ENCODE results near the gene FUOM. TPM values are rescaled to one million over a fixed set of nuclear protein-coding genes. Genes with fewer than 3 reads are reported as not detected.
A peak's percentile ranks its signal among the peaks of the same experiment; 100 is the strongest.

Gene FUOM
- total RNA-seq, 2 donors from 2014 or later: 13.1 to 26.1 TPM

DNA sequence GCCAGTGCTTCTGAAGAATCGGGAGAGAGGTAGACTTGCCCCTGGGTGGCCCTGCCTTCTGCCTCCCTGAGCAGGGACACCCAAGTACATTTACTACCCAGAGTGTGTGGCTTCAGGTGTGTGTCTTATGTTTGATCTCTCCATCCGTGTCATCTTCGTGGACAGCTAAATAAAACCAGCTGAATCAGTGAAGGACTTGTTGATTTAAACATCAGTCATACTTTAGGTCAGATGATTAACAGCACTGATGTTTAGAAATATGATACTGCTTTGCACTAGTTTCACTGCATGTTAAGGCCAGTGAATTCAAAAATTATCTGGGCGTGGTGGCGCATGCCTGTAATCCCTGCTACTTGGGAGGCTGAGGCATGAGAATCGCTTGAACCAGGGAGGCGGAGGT lies 40.1 kb upstream of the FUOM start:
- ATAC-seq (ENCODE audit: insufficient number of reproducible peaks, low FRiP score, low read depth): no peak

DNA sequence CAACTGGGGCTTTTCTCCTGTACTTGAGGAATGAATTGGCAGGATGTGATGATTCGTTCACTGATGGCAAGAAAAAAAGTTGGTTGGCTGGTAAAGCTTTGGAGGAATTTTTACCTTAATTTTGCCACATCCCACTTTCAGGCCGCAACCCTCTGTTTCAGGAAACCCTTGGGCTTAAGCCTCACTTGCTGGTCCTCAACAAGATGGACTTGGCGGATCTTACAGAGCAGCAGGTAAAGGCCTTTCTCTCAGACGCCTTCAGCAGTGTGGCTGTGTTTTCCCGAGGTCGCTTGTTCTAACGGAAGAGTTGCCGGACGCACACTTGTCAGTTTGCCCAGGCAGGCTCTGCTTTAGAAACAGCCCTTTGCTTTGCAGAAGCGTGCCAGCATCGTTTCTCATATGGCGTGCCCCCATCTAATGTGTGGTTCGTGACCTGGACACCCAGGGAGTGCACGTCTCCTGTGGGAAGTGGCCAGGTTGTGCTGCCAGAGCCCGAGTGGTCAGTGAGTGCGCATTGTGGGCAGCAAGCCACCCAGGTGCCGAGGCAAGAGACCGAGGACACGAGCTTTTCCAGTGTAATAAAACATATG lies 38.3 kb upstream of the FUOM start:
- H3K9me3 ChIP-seq: no peaks in the 10 kb centered on the region
- DNase-seq (ENCODE audit: low spot score) (no peak), ATAC-seq (ENCODE audit: insufficient number of reproducible peaks, low FRiP score, low read depth) (no peak)
- H3K4me3 ChIP-seq: no peak overlapping the region
- no peak overlapping the region for H3K27ac ChIP-seq
- peaks cover 10 to 15% of the 10 kb centered on the region in 2 donors for H3K4me1 ChIP-seq (ENCODE audit: control insufficient read depth in 1 of 2, low read depth in 2 of 2)
- TF ChIP-seq, protein P1, sequence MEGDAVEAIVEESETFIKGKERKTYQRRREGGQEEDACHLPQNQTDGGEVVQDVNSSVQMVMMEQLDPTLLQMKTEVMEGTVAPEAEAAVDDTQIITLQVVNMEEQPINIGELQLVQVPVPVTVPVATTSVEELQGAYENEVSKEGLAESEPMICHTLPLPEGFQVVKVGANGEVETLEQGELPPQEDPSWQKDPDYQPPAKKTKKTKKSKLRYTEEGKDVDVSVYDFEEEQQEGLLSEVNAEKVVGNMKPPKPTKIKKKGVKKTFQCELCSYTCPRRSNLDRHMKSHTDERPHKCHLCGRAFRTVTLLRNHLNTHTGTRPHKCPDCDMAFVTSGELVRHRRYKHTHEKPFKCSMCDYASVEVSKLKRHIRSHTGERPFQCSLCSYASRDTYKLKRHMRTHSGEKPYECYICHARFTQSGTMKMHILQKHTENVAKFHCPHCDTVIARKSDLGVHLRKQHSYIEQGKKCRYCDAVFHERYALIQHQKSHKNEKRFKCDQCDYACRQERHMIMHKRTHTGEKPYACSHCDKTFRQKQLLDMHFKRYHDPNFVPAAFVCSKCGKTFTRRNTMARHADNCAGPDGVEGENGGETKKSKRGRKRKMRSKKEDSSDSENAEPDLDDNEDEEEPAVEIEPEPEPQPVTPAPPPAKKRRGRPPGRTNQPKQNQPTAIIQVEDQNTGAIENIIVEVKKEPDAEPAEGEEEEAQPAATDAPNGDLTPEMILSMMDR (IDR thresholded peaks at IDR 0.05): no peak
- no peaks in the 10 kb centered on the region for H3K27me3 ChIP-seq (replicated peaks; ENCODE audit: insufficient read depth)
- peaks cover 20% of the 10 kb centered on the region for H3K36me3 ChIP-seq

More for the DNA sequence above, 40.1 kb upstream of the FUOM start:
- no peak for DNase-seq (ENCODE audit: low spot score)
- no peak overlapping the region for H3K27ac ChIP-seq
- H3K9me3 ChIP-seq: no peaks in the 10 kb centered on the region
- TF ChIP-seq, protein P1 (IDR thresholded peaks at IDR 0.05): no peak
- H3K4me3 ChIP-seq: no peak overlapping the region
- no peaks in the 10 kb centered on the region for H3K27me3 ChIP-seq (replicated peaks; ENCODE audit: insufficient read depth)
- peaks cover 28% of the 10 kb centered on the region for H3K36me3 ChIP-seq
- peaks cover 10 to 15% of the 10 kb centered on the region in 2 donors for H3K4me1 ChIP-seq (ENCODE audit: control insufficient read depth in 1 of 2, low read depth in 2 of 2)

DNA sequence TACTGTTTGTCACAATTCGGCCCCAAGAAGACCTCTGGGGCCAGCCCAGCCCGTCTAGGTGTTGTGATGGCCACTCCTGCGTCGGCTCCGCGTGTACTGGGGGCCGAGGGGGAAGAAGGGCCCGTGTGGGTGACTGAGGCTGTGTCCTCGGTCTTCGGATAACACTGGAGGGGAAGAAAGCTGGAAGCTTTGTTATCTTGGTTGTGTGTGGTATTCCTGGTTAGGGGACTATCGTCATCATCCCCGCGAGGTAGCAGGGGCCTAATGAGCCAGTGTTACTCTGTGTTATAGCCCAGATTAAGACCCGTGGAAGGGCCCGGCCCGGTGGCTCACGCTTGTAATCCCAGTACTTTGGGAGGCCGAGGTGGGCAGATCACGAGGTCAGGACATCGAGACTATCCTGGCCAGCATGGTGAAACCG lies 37.0 kb upstream of the FUOM start:
- TF ChIP-seq, protein P1 (IDR thresholded peaks at IDR 0.05): no peak
- peak overlapping the region; percentile 98 for H3K4me3 ChIP-seq
- no peak for DNase-seq (ENCODE audit: low spot score)
- H3K4me1 ChIP-seq (ENCODE audit: control insufficient read depth in 1 of 2, low read depth in 2 of 2): peaks cover 10 to 15% of the 10 kb centered on the region in 2 donors
- ATAC-seq (ENCODE audit: insufficient number of reproducible peaks, low FRiP score, low read depth): no peak
- H3K36me3 ChIP-seq: peaks cover 15% of the 10 kb centered on the region
- H3K27me3 ChIP-seq (replicated peaks; ENCODE audit: insufficient read depth): no peaks in the 10 kb centered on the region
- H3K9me3 ChIP-seq: no peaks in the 10 kb centered on the region
- H3K27ac ChIP-seq: peak overlapping the region; percentile 69 to 71

DNA sequence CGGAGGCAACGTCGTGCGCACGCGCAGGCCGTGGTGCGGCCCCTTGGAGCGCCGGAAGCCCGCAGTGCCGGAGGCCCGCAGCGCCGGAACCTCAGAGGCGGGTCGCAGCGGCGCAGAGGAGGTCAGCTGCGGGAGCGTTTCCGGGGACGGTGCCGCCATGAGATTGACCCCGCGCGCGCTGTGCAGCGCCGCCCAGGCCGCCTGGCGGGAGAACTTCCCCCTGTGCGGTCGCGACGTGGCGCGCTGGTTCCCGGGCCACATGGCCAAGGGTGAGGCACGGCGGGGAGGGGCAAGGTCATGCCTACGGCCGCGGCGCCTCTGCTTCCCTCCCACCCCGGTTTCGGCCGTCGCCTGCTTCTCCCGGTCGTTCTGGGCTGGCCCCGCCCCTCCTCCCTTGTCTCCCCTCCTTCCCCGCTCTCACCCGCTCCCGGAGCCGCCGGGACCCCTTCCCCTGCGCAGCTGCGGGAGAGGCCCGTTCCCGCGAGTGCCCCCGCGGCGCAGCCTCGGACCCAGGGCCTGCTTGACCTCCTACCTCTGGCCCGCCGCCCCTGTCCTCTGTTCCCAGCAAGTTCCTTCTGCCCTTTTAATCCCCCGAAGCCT lies 36.3 kb upstream of the FUOM start, which contains the start of gene MTG1:
Gene MTG1, plus strand, starts transcription at position 94 of the 600 bp plus-strand sequence. Its CDS starts 64 bp downstream, at position 158.
- DNase-seq (ENCODE audit: low spot score) (peak; percentile 62), ATAC-seq (ENCODE audit: insufficient number of reproducible peaks, low FRiP score, low read depth) (peak; percentile 83)
- Histone ChIP-seq H3K9me3 (no peaks in the 10 kb centered on the region), H3K4me1 (ENCODE audit: control insufficient read depth in 1 of 2, low read depth in 2 of 2) (peaks cover 10 to 15% of the 10 kb centered on the region in 2 donors), H3K4me3 (peak within 1 kb of the TSS; percentile 98), H3K36me3 (peaks cover 11% of the 10 kb centered on the region), H3K27me3 (replicated peaks; ENCODE audit: insufficient read depth) (no peaks in the 10 kb centered on the region), H3K27ac (peak within 1 kb of the TSS; percentile 69 to 71)
- TF ChIP-seq, protein P1 (IDR thresholded peaks at IDR 0.05): peak; percentile 37

DNA sequence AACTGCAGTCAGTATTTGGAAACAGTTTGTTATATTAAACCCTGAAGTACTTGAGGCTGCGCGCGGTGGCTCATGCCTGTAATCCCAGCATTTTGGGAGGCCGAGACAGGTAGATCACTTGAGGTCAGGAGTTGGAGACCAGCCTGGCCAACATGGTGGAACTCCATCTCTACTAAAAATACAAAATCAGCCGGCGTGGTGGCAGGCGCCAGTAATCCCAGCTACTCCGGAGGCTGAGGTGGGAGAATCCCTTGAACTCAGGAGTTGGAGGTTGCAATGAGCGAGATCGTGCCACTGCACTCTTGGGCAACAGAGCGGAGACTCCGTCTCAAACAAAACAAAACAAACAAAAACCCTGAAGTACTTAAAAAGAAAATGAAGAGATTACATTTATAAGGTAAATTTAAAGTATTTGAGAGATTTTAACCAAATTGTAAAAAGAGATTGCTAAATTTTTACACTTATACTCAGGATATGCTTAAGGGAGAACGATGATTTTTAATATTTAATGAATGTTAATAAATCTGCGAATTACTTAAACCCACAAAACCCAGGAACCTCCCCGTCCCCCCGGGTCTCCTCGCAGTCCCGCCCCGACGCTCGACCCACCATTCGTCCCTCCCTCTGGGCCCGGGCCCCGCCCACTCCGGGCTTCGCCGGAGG lies 35.7 kb upstream of the FUOM start:
- H3K36me3 ChIP-seq: peaks cover 7% of the 10 kb centered on the region
- no peaks in the 10 kb centered on the region for H3K9me3 ChIP-seq
- peak overlapping the region in 1 of 2 donors; percentile 69 for H3K27ac ChIP-seq
- H3K4me1 ChIP-seq (ENCODE audit: control insufficient read depth in 1 of 2, low read depth in 2 of 2): peaks cover 10 to 15% of the 10 kb centered on the region in 2 donors
- ATAC-seq (ENCODE audit: insufficient number of reproducible peaks, low FRiP score, low read depth) (no peak), DNase-seq (ENCODE audit: low spot score) (no peak)
- peak overlapping the region; percentile 98 for H3K4me3 ChIP-seq
- H3K27me3 ChIP-seq (replicated peaks; ENCODE audit: insufficient read depth): no peaks in the 10 kb centered on the region
- TF ChIP-seq, protein P1 (IDR thresholded peaks at IDR 0.05): no peak

Data from thoracic aorta (tissue), 2 donors.